ENCODE data around the gene JTB. TPM values are rescaled to one million over a fixed set of nuclear protein-coding genes. Genes with fewer than 3 reads are reported as not detected.

The JTB gene
- total RNA-seq, 1 experiment from 2014 or later = 123 TPM

- Histone ChIP-seq H3K4me3 (replicated peaks in 1 of 2; ENCODE audit: low read depth in 1 of 2, low read length in 2 of 2) (peak within 1 kb of the TSS; percentile 68 to 79), H3K4me1 (ENCODE audit: control insufficient read depth in 1 of 2, insufficient read depth in 2 of 2, low read length in 2 of 2) (peaks cover 21 to 50% of the 10 kb centered on the region in 2 experiments), H4K20me1 (ENCODE audit: insufficient read depth) (no peaks in the 10 kb centered on the region), H3K79me2 (ENCODE audit: insufficient read depth, low read length) (peaks cover 16% of the 10 kb centered on the region), H3K9me3 (ENCODE audit: control insufficient read depth in 1 of 2, insufficient read depth in 1 of 2, low read depth in 1 of 2, low read length in 2 of 2) (no peaks in the 10 kb centered on the region), H3K4me2 (ENCODE audit: low read length) (peak within 1 kb of the TSS; percentile 97), H2AFZ (ENCODE audit: low read depth, low read length, poor library complexity, severe bottlenecking) (peak within 1 kb of the TSS; percentile 74), H3K9me2 (ENCODE audit: insufficient read depth) (no peaks in the 10 kb centered on the region), H3K27ac (ENCODE audit: low read depth, low read length) (peak within 1 kb of the TSS; percentile 90), H3K36me3 (ENCODE audit: control insufficient read depth in 1 of 2, insufficient read depth in 2 of 2, low read length in 2 of 2) (no peaks in the 10 kb centered on the region), H3K9ac (ENCODE audit: low read length) (peak within 1 kb of the TSS; percentile 94), H3K27me3 (ENCODE audit: insufficient read depth, low read length) (no peaks in the 10 kb centered on the region)
- intact Hi-C loops (cut with micrococcal nuclease) = loop anchor here (5.0 kb wide), 1 partner anchor 170 kb away; no protein-coding TSS in a partner anchor
- DNase-seq (ENCODE audit: low read depth, low spot score) (peak; percentile 98), ATAC-seq (peak; percentile 75)
- TF ChIP-seq ZNF274 (IDR thresholded peaks at IDR 0.05; ENCODE audit: low read depth, low read length) = no peak
- TF ChIP-seq POLR2AphosphoS5 (IDR thresholded peaks at IDR 0.05; ENCODE audit: low read depth, low read length) = peak; percentile 84
- TF ChIP-seq ATF3 (IDR thresholded peaks at IDR 0.05) = no peak
- no peak for TF ChIP-seq RAD21 (IDR thresholded peaks at IDR 0.05; ENCODE audit: low read depth)
- TF ChIP-seq CBX3 (IDR thresholded peaks at IDR 0.05; ENCODE audit: low read depth) = no peak
- no peak; the same call in 1 of the 2 replicates for TF ChIP-seq ZFX (IDR thresholded peaks at IDR 0.05)
- TF ChIP-seq FOSL1 (IDR thresholded peaks at IDR 0.05; ENCODE audit: low read depth) = no peak
- no peak for TF ChIP-seq EGR1 (IDR thresholded peaks at IDR 0.05; ENCODE audit: low read depth)
- peak in 2 of 3 experiments; percentile 26 to 32; a peak in 3 of 6 replicates for TF ChIP-seq CTCF (IDR thresholded peaks at IDR 0.05 in 2 of 3, conservative IDR thresholded peaks at IDR 0.05 in 1 of 3; ENCODE audit: borderline replicate concordance in 1 of 3, insufficient read depth in 1 of 3, low read depth in 2 of 3, low read length in 2 of 3)
- TF ChIP-seq SP1 (IDR thresholded peaks at IDR 0.05; ENCODE audit: low read depth) = no peak
- peak; percentile 65 for TF ChIP-seq YY1 (IDR thresholded peaks at IDR 0.05; ENCODE audit: extremely low read depth, insufficient replicate concordance, low read depth, low read length)
- TF ChIP-seq ZBTB33 (IDR thresholded peaks at IDR 0.05; ENCODE audit: extremely low read depth, insufficient replicate concordance, low read length) = no peak
- TF ChIP-seq TCF7L2 (IDR thresholded peaks at IDR 0.05; ENCODE audit: borderline replicate concordance, extremely low read depth, insufficient read depth, insufficient read length) = no peak
- TF ChIP-seq POLR2A (IDR thresholded peaks at IDR 0.05; ENCODE audit: borderline replicate concordance, extremely low read depth, insufficient read depth, insufficient read length) = peak; percentile 91
- no peak for TF ChIP-seq EZH2phosphoT487 (IDR thresholded peaks at IDR 0.05; ENCODE audit: borderline replicate concordance)
- no peak for TF ChIP-seq CEBPB (IDR thresholded peaks at IDR 0.05; ENCODE audit: low read depth)
- RAD21 ChIA-PET (ENCODE audit: low non-redundant PET in 1 of 2, low total read pairs in 2 of 2, uncharacterized antibody in 2 of 2, unreplicated experiment in 2 of 2) = interaction anchor here in 1 of 2 experiments (1.1 kb wide), 1 partner anchor 9 kb away, joined by 3 read pairs; no protein-coding TSS in a partner anchor
- POLR2A ChIA-PET = interaction anchor here (0.6 to 3.3 kb wide), 13 partner anchors 8 to 354 kb away, joined by 3 to 38 read pairs (median 5); partner anchors contain the start of genes CHTOP, CRTC2, DENND4B and JTB
- CTCF ChIA-PET = interaction anchor here (1.1 to 2.5 kb wide), 7 partner anchors 9 to 169 kb away, joined by 4 to 14 read pairs (median 7); partner anchors contain the start of genes CRTC2, DENND4B, GATAD2B and JTB
- BruUV-seq (replicated peaks) = TSS peak; percentile 29
These were observed 10.1 kb downstream of the JTB start, which contains the start of gene CREB3L4 for GRCh38 chr1:153967107-153967999. Gene CREB3L4, plus strand, starts transcription at chr1:153967902. Its CDS starts 624 bp downstream, at chr1:153968526.

All from HCT116 (cell line).